GM12878 (cell line): ENCODE data around the gene CRB2. TPM values are rescaled to one million over a fixed set of nuclear protein-coding genes. Genes with fewer than 3 reads are reported as not detected.
A peak's percentile ranks its signal among the peaks of the same experiment; 100 is the strongest.

Experiments used
- BMI1 ChIP-seq: fragments of 450-650 bp; IDR thresholded peaks from 2 replicates; pipeline ENCODE4 v1.6.1; 2016; ENCODE audit warnings: mild to moderate bottlenecking, moderate library complexity, borderline replicate concordance
- MYC ChIP-seq: IDR thresholded peaks from 2 replicates; pipeline ENCODE4 v1.6.1; 2011; ENCODE audit warnings: mild to moderate bottlenecking, low read length, moderate library complexity, inconsistent platforms; ENCODE audit not compliant: insufficient read depth, insufficient replicate concordance, insufficient read length, severe bottlenecking
- SMAD1 ChIP-seq: fragments of 450-650 bp; IDR thresholded peaks from 2 replicates; pipeline ENCODE4 v1.6.1; 2018; ENCODE audit warnings: mild to moderate bottlenecking, low read depth; ENCODE audit not compliant: partially characterized antibody
- SMC3 ChIP-seq: IDR thresholded peaks from 2 replicates; pipeline ENCODE4 v1.6.1; 2011; ENCODE audit warnings: low read length, improper control_type of control experiment, borderline replicate concordance
- TARDBP ChIP-seq: IDR thresholded peaks from 2 replicates; pipeline ENCODE4 v1.6.1; 2016; ENCODE audit warnings: borderline replicate concordance
- polyA plus RNA-seq, 11 experiments: library from polyadenylated mRNA; depleted of rRNA in 4 of 11; unstranded in 6 of 11; stranded (reverse) in 5 of 11; fragments of >200 nt; fragmentation: Nextera tagmentation in 4 of 11; fragmentation: Illumina TruSeq in 1 of 11; extraction: Ambion mirVana in 4 of 11; extraction: Trizol in 1 of 11; gene quantifications; 1 replicate in 1 of 11; 2 replicates in 10 of 11; pipeline versions ENCODE4 v1.2.1 to v1.2.3, GENCODE V29; 2011 to 2016; ENCODE audit warnings: inconsistent platforms in 2 of 11, missing spikeins in 2 of 11, low read depth in 1 of 11
- total RNA-seq, 4 experiments: library from RNA; depleted of rRNA in 3 of 4; stranded (reverse); fragments of >200 nt in 3 of 4; fragmentation: Illumina TruSeq in 1 of 4; extraction: Trizol in 1 of 4; gene quantifications; 2 replicates each; pipeline versions ENCODE4 v1.2.1 to v1.2.3, GENCODE V29; 2013 to 2021
- TF ChIP-seq, protein P1 (sequence below): fragments of 450-650 bp; IDR thresholded peaks from 2 replicates; pipeline ENCODE4 v1.6.1; 2017; ENCODE audit warnings: mild to moderate bottlenecking, moderate library complexity
- TF ChIP-seq, protein P2 (sequence below): fragments of 450-650 bp; IDR thresholded peaks from 2 replicates; pipeline ENCODE4 v1.6.1; 2017; ENCODE audit warnings: mild to moderate bottlenecking

The CRB2 gene
- total and polyA plus RNA-seq, 10 of the 15 experiments (the other 5 are each of a cell fraction or from before 2014, with no cell fraction given) = 0.01 to 0.80 (median 0.23) TPM; not detected in 3

DNA sequence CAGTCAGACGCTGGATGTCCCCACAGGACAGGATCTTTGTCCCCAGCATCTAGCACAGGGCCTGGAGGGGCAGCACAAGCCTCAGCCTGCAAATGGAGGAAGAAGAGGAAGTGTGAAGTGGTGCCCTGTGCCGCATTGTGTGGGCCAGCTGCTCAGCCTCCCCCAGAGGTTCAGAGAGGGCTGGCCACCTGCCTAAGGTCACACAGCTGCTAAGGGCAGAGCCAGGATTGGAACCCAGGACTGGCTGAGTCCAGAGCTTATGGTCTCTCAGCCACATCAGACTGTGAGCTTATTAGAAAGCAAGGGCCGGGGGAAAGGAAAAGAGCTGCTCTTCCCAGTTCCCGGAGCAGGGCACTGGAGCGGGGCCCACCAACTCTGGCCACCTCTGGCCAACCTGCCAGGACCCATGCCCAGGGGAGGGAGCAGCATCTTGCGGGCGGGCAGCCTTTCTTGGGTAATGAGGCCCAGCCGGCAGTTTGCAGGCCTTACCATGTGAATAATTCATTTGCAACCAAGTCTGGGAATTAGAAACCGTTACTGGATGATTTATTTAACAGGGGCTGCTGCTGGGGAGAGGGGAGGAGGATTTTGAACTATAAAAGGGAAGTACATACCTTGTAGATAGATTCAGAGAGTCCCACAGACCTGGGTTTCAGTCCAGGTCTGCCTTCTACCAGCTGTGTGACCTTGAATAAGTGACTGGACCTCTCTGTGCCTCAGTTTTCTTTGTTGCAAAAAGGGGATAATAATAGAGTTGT is 11.6 kb upstream of the CRB2 start (continued):
- TF ChIP-seq MYC (no peak), TARDBP (0 out of 2 replicates have a peak, but pooled peaks have one; percentile 31), SMAD1 (no peak), SMC3 (no peak), BMI1 (no peak)
- TF ChIP-seq, protein P1, sequence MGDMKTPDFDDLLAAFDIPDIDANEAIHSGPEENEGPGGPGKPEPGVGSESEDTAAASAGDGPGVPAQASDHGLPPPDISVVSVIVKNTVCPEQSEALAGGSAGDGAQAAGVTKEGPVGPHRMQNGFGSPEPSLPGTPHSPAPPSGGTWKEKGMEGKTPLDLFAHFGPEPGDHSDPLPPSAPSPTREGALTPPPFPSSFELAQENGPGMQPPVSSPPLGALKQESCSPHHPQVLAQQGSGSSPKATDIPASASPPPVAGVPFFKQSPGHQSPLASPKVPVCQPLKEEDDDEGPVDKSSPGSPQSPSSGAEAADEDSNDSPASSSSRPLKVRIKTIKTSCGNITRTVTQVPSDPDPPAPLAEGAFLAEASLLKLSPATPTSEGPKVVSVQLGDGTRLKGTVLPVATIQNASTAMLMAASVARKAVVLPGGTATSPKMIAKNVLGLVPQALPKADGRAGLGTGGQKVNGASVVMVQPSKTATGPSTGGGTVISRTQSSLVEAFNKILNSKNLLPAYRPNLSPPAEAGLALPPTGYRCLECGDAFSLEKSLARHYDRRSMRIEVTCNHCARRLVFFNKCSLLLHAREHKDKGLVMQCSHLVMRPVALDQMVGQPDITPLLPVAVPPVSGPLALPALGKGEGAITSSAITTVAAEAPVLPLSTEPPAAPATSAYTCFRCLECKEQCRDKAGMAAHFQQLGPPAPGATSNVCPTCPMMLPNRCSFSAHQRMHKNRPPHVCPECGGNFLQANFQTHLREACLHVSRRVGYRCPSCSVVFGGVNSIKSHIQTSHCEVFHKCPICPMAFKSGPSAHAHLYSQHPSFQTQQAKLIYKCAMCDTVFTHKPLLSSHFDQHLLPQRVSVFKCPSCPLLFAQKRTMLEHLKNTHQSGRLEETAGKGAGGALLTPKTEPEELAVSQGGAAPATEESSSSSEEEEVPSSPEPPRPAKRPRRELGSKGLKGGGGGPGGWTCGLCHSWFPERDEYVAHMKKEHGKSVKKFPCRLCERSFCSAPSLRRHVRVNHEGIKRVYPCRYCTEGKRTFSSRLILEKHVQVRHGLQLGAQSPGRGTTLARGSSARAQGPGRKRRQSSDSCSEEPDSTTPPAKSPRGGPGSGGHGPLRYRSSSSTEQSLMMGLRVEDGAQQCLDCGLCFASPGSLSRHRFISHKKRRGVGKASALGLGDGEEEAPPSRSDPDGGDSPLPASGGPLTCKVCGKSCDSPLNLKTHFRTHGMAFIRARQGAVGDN = peak; percentile 53; the same call in 1 of the 2 replicates
- TF ChIP-seq, protein P2, sequence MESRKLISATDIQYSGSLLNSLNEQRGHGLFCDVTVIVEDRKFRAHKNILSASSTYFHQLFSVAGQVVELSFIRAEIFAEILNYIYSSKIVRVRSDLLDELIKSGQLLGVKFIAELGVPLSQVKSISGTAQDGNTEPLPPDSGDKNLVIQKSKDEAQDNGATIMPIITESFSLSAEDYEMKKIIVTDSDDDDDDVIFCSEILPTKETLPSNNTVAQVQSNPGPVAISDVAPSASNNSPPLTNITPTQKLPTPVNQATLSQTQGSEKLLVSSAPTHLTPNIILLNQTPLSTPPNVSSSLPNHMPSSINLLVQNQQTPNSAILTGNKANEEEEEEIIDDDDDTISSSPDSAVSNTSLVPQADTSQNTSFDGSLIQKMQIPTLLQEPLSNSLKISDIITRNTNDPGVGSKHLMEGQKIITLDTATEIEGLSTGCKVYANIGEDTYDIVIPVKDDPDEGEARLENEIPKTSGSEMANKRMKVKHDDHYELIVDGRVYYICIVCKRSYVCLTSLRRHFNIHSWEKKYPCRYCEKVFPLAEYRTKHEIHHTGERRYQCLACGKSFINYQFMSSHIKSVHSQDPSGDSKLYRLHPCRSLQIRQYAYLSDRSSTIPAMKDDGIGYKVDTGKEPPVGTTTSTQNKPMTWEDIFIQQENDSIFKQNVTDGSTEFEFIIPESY = no peak
- TF ChIP-seq, all 136 proteins: peak for 17
